TTC549 (cell line): ENCODE measurements around the gene PRKAG2.

Experiments used
- FAIRE-seq: peaks from 2 replicates; lab custom pipeline; 2012; peaks lifted over from hg19 to GRCh38; lab: Jason Lieb, UNC

The PRKAG2 gene

GRCh38 chr7:151634643-151635042 lies 242.3 kb downstream of the PRKAG2 start:
- FAIRE-seq = no peak

DNA sequence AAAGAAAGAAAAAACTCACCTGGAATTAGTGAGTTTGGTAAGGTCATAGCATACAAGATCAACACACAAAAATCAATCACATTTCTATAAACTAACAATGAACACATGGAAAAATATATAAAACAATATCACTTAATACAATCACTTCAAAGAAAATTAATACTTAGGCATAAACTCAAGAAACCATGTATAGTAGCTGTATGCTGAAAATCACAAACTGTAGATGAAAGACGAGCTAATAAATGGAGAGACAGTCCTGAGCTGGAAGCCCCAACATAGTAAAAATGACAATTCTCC lies 243.5 kb downstream of the PRKAG2 start:
- FAIRE-seq = no peak

DNA sequence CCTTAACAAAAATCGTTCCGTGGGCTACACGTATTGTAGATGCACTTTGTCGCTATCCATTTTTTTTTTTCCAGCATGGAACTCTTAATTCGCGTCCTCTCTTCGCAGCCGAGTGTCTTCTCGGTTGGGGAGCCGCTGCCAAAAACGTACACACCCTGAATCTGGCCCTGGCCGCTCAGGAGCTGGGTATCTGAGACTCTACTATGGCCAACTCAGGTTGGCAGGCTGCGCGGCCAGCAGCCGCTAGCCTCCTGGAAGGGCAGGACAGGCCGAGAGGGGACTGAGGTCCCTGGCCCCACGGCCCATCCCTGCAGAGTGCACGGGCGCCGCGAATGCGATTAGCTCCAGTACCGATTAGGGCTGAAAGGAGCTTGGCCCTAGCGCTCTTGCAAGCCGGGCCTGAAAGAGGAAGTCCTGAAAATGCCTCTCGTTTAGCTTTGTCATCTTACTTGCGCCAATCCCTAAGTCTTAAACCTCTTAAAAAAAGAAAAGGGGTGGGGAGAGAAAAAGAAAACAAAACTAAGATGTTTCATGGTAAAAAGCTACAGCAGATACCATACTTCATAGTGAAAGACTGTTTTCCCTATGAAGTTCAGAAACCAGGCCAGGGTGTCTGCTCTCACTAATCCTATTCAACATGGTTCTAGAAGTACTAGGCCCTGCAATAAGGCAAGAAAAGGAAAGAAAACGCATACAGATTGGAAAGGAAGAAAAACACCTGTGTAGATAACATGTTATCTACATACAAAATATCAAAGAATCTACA lies 244.0 kb downstream of the PRKAG2 start:
- FAIRE-seq = no peak

GRCh38 chr7:151631953-151632749 lies 244.8 kb downstream of the PRKAG2 start:
- no peak for FAIRE-seq

- no peak for FAIRE-seq
Measured at GRCh38 chr7:151631570-151631952, 245.4 kb downstream of the PRKAG2 start.

DNA sequence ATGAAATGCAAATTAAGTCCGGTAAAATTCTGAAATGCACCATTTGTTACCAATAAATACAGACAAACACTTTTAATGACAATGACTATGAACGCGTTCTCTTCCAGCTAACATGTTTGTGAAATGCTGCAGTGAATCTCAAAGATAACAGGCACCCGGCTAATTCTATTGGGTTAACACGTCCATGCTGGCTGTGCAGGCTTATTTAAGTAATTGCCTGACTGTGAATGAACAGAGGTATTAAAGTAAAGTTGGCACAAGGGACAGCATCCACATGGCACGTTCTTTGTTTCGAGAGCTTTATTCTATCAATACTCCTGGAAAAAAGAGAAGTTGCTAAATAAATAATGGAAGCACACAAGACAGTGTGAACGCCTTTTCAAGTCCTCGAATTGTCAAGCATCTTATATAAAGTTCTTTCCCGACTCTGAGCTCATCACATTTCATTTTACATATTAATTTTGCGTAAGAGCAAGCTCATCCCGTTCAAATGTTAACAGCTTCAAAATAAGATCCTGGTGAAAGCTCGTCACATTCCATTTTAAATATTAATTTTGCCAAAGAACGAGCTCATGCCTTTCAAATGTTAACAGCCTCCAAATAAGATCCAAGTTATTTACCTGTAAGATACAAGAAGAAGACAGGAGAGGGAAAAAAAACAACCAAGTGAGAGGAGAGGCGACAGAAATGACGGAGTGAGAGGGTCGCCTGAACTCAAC lies 245.9 kb downstream of the PRKAG2 start:
- no peak for FAIRE-seq

DNA sequence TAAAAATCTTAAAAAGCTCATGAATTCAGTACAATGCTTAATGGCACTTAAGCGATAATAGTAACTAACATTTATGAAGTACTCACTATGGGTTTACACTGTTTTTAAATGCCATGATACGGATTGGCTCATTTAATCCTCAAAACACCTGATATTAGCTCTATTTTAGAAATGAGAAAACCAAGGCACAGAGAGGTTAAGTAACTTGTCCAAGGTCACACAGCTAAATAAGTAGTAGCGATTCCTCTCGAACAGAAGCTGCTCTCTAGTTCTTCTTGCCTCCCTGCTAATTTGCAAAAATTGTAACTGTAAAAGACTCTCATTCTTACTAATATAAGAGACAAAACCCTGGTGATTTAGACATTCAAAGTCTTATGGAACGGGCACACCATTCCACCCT lies 246.6 kb downstream of the PRKAG2 start:
- no peak for FAIRE-seq

- FAIRE-seq = no peak
Measured at GRCh38 chr7:151629713-151630272, 247.1 kb downstream of the PRKAG2 start.

DNA sequence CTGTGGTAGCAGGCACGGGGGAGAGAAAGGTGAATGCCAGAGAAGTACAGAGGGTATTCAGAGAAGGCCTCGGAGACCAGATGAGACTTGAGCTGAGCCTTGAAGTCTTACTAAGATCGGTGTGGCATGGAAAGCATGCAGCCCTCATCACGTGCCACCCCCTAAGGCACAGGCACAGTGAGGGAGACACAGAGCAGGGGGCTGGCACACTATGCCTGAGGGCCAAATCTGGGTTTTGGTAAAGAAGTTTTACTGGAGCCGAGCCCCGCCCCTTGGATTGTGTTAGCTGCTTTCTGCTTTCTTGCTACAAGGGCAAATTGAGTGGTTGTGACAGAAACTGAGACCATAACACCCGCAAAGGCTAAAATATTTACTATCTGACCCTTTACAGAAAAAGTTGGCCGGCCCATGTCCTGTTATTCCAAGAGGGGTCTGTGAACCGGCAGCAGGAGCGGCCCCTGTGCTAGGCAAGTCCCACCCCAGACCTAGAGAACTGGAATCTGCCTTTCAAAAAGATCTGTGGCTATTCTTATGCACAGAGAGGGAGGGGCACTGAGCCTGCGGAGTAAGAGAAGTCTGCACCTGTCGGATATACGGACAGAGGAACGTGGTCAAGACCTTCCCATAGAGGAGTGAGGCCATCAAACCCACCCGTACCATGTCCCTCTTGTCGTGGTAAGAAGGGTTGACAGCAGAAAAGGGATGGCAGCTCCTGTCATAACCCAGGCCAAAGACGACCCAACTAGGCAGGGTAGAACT lies 247.9 kb downstream of the PRKAG2 start:
- FAIRE-seq = no peak

DNA sequence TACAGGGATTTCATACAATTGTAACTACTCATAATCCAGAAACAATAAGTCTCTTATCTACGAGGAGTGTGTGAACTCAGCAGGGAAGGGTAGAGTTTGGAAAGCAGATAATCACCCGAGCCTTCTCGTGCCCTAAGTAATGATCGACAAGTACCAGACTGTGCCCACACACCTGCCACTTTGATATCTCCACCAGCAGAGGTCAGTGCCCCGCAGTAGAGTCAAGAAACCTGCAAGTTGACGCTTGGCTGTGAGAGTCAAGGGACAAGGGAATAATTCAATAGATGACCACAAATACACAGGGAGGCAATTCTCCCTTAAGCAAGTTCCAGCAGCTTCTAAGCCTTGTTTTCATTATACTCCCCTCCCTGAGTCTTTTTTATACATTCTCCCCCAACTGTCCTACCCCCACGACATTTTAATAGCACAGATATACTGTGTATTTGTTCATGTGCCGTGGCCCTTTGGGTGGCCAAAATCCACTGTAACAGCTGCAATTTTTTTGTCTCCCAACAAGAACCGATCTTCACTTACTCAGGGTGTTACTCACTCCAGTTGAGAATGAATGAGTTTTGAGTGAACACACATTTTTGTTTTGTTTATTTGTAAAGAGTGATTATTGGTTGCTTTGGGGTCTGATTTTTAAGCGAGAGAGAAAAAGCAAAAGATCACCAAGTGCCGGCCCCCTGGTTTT lies 250.3 kb downstream of the PRKAG2 start:
- no peak for FAIRE-seq

GRCh38 chr7:151625606-151626005 lies 251.3 kb downstream of the PRKAG2 start:
- FAIRE-seq = no peak

DNA sequence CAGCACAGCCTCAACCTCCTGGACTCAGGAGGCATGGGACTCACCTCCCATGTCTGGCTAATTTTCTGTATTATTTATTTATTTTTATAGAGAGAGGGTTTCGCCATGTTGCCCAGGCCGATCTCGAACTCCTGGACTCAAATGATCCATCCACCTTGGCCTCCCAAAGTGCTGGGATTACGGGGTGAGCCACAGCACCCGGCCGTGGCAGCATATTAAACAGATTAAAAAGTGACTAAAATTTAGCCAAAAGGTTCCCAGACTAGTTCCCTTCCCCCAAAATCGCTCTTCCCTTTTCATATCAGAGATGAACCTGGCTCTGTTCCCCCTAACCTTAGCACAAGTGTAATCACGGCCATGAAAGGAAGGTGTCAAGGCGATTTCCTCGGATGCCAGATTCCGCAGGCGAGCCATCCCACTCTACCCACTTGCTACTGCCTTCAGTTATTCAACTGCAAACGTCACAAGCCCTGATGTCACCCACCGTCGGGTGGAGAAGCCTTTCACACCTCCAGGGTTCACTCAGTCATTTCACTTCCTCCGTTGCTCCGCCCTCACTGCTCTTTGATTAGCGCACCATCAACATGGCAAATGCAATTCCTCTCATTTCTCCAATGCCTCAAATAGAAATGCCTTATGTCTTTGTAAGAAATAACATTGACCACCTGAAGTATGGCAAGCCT lies 252.5 kb downstream of the PRKAG2 start:
- FAIRE-seq = no peak

DNA sequence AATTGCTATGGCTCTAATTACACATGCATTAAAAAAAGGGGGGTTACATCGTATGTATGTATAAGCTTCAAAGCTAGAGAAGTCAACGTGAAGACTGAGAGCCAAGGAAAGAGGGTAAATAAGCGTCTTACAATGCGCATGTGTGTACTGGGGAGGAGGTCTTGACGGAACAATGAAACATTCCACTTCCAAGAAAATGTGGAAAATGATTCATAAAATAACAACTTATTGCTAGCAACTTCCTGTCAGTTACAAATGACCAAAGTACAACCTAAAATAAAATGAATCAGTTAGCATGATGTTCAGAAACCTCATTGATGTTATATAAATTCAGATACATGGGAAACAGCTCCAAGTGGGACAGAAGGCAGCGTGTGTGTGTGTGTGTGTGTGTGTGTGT lies 253.1 kb downstream of the PRKAG2 start:
- FAIRE-seq = no peak

DNA sequence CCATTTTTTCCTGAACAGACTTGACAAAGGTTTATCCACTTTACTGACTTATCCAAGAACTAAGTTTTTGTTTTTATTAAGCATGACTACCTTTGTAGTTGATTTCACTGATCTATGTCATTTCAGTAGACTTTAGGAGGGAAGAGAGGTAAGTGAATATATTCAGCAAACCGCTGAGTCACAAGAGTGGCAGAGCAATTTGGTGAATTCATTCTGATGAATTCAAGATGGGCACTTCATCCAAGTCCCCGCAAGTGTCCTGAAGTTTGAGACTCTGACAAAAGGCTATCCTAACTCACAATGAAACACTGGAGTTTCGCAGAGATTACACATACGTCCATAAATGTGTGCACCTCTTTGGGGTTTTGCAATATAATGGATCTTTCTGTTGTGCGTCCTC lies 255.0 kb downstream of the PRKAG2 start:
- FAIRE-seq = no peak

- FAIRE-seq = no peak
Measured at GRCh38 chr7:151616443-151617213, 260.3 kb downstream of the PRKAG2 start.

- no peak for FAIRE-seq
Measured at GRCh38 chr7:151615784-151616183, 261.1 kb downstream of the PRKAG2 start.

GRCh38 chr7:151615058-151615457 lies 261.9 kb downstream of the PRKAG2 start:
- no peak for FAIRE-seq

DNA sequence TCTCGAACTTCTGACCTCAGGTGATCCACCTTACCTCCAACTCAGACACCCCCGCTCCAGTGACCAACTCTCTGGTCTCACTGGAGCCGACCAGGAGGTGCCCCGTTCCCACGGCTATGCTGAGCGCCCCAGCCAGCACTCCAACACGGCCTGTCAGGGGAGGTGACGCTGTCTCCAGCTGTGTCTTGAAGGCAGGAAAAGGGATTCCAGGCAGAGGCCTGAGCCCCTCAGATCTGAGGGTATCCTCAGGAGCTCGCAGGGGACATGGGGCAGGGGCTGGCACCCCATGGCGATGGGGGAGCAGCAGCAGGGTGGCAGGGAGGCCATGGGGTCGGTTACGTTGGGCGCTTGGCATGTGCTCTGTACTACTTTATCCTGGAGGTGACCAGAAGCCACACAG lies 262.9 kb downstream of the PRKAG2 start:
- no peak for FAIRE-seq

GRCh38 chr7:151611878-151612277 lies 265.0 kb downstream of the PRKAG2 start:
- FAIRE-seq = no peak

DNA sequence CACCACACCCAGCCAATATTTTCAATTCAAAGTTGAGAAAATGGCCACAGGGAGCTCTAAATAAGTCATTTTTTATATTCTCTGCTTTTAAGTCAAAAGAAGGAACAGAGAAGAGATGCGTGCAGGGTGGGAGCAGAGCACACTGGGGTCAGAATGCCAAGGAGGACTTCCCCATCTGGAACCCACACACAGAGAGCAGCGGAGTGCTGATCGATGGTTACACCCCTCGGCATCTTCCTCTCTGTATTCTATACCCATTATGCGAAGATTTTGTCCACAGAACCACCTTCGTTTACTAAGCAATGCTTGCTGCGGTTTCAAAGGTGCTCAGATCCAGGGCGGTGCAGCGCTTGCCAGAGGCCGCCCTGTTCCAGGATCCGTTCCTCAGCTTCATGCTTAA lies 265.9 kb downstream of the PRKAG2 start:
- no peak for FAIRE-seq
